IMR-90 (cell line): ENCODE data around the gene VILL. TPM values are rescaled to one million over a fixed set of nuclear protein-coding genes. Genes with fewer than 3 reads are reported as not detected.
A peak's percentile ranks its signal among the peaks of the same experiment; 100 is the strongest.

Source experiments
- ATAC-seq: fragments of 200-7000 bp; cut with Tn5 transposase; 2 replicates; pipeline ENCODE4 v1.9.1; 2020; ENCODE audit warnings: low read depth, mild to moderate bottlenecking, moderate library complexity
- BruUV-seq: library from RNA; stranded (reverse); fragments of 400-500 nt; replicated peaks from 2 replicates; lab custom pipeline; 2021; lab: Mats Ljungman, UMichigan
- CTCF ChIA-PET: fragments of 300-600 bp; formaldehyde crosslinking; extraction: SDS; loops from one replicate; lab custom pipeline; 2021; ENCODE audit warnings: antibody characterized with exemption; lab: Yijun Ruan, JAX
- POLR2A ChIA-PET: fragments of 300-600 bp; sonication (Branson Sonifier 250); formaldehyde crosslinking; loops from one replicate; lab custom pipeline; 2022; ENCODE audit warnings: antibody characterized with exemption; ENCODE audit not compliant: unreplicated experiment; lab: Charles Lee
- DNase-seq: peaks from one replicate; pipeline ENCODE4 v3.0.0; 2013
- H2AFZ ChIP-seq: replicated peaks from 2 replicates; pipeline ENCODE3; 2013; ENCODE audit warnings: low read length, mild to moderate bottlenecking; ENCODE audit not compliant: poor library complexity
- H2AK5ac ChIP-seq: 2 replicates; pipeline ENCODE4 v1.6.1; 2013; ENCODE audit warnings: low read depth, low read length, inconsistent platforms
- H2AK9ac ChIP-seq: replicated peaks from 2 replicates; pipeline ENCODE3; 2013; ENCODE audit warnings: mild to moderate bottlenecking, low read depth, low read length, moderate library complexity; ENCODE audit not compliant: poor library complexity
- H2BK120ac ChIP-seq: 2 replicates; pipeline ENCODE4 v1.6.1; 2013; ENCODE audit warnings: low read depth, low read length, inconsistent platforms
- H2BK15ac ChIP-seq: 3 replicates; pipeline ENCODE4 v1.6.1; 2013; ENCODE audit warnings: low read depth, low read length, inconsistent platforms
- H2BK20ac ChIP-seq: 2 replicates; pipeline ENCODE4 v1.6.1; 2013; ENCODE audit warnings: low read depth, mild to moderate bottlenecking, inconsistent platforms, low read length, moderate library complexity
- H2BK5ac ChIP-seq: 2 replicates; pipeline ENCODE4 v1.6.1; 2013; ENCODE audit warnings: mild to moderate bottlenecking, low read depth, low read length, inconsistent platforms; ENCODE audit not compliant: poor library complexity, severe bottlenecking
- H3K14ac ChIP-seq: replicated peaks from 2 replicates; pipeline ENCODE4 v1.6.1; 2013; ENCODE audit warnings: low read depth, low read length, inconsistent platforms
- H3K18ac ChIP-seq: 2 replicates; pipeline ENCODE4 v1.6.1; 2013; ENCODE audit warnings: low read depth, low read length, control low read depth
- H3K23ac ChIP-seq: 2 replicates; pipeline ENCODE4 v1.6.1; 2013; ENCODE audit warnings: low read depth, low read length, inconsistent platforms
- H3K27ac ChIP-seq: 2 replicates; pipeline ENCODE4 v1.5.1; 2013; ENCODE audit warnings: mild to moderate bottlenecking, control low read depth, low read length; ENCODE audit not compliant: insufficient read depth
- H3K27me3 ChIP-seq: 2 replicates; pipeline ENCODE4 v1.6.1; 2013; ENCODE audit warnings: low read length; ENCODE audit not compliant: control insufficient read depth, insufficient read depth
- H3K36me3 ChIP-seq: 2 replicates; pipeline ENCODE4 v1.6.1; 2013; ENCODE audit warnings: low read length, mixed read lengths; ENCODE audit not compliant: control insufficient read depth, insufficient read depth
- H3K4ac ChIP-seq: 2 replicates; pipeline ENCODE4 v1.6.1; 2013; ENCODE audit warnings: low read depth, low read length, inconsistent platforms
- H3K4me1 ChIP-seq: 2 replicates; pipeline ENCODE4 v1.6.1; 2013; ENCODE audit warnings: low read length, mixed read lengths; ENCODE audit not compliant: control insufficient read depth, insufficient read depth
- H3K4me2 ChIP-seq: 2 replicates; pipeline ENCODE4 v1.6.1; 2013; ENCODE audit warnings: low read depth, mild to moderate bottlenecking, control low read depth, low read length, moderate library complexity
- H3K4me3 ChIP-seq: 2 replicates; pipeline ENCODE4 v1.5.1; 2013; ENCODE audit warnings: low read depth, mild to moderate bottlenecking, control low read depth, low read length, moderate library complexity; ENCODE audit not compliant: insufficient read depth
- H3K56ac ChIP-seq: 2 replicates; pipeline ENCODE4 v1.6.1; 2013; ENCODE audit warnings: low read length, inconsistent platforms; ENCODE audit not compliant: insufficient read depth; ENCODE audit errors: extremely low read depth
- H3K79me1 ChIP-seq, 2 experiments: 2 replicates each; pipeline ENCODE4 v1.6.1; 2013; ENCODE audit warnings: low read length in 2 of 2, inconsistent platforms in 1 of 2, low read depth in 1 of 2
- H3K9ac ChIP-seq: 2 replicates; pipeline ENCODE4 v1.6.1; 2013; ENCODE audit warnings: low read depth, low read length, control low read depth
- H3K9me1 ChIP-seq: 2 replicates; pipeline ENCODE4 v1.6.1; 2013; ENCODE audit warnings: low read length, inconsistent platforms; ENCODE audit not compliant: insufficient read depth
- H3K9me3 ChIP-seq: 2 replicates; pipeline ENCODE4 v1.6.1; 2013; ENCODE audit warnings: low read length; ENCODE audit not compliant: control insufficient read depth, insufficient read depth
- H4K20me1 ChIP-seq: 2 replicates; pipeline ENCODE4 v1.6.1; 2013; ENCODE audit warnings: low read length, inconsistent platforms; ENCODE audit not compliant: insufficient read depth
- H4K5ac ChIP-seq: 2 replicates; pipeline ENCODE4 v1.6.1; 2013; ENCODE audit warnings: mild to moderate bottlenecking, low read depth, low read length, control low read depth
- H4K8ac ChIP-seq, 2 experiments: 2 replicates each; pipeline ENCODE4 v1.6.1; 2013; ENCODE audit warnings: low read depth in 2 of 2, low read length in 2 of 2, control low read depth in 1 of 2, inconsistent platforms in 1 of 2
- H4K91ac ChIP-seq: 2 replicates; pipeline ENCODE4 v1.6.1; 2013; ENCODE audit warnings: low read depth, low read length, inconsistent platforms; ENCODE audit not compliant: insufficient read depth
- BHLHE40 ChIP-seq: fragments of 150-350 bp; IDR thresholded peaks from 2 replicates; pipeline ENCODE4 v1.6.1; 2016; ENCODE audit warnings: mild to moderate bottlenecking, low read depth, low read length
- CEBPB ChIP-seq: IDR thresholded peaks from 2 replicates; pipeline ENCODE4 v1.6.1; 2012; ENCODE audit warnings: low read depth, low read length, improper control_type of control experiment
- MAFK ChIP-seq: IDR thresholded peaks from 2 replicates; pipeline ENCODE4 v1.6.1; 2012; ENCODE audit warnings: low read depth, low read length, improper control_type of control experiment
- MAZ ChIP-seq: IDR thresholded peaks from 2 replicates; pipeline ENCODE4 v1.6.1; 2012; ENCODE audit warnings: low read depth, mild to moderate bottlenecking, low read length, improper control_type of control experiment, moderate library complexity, borderline replicate concordance
- MXI1 ChIP-seq: IDR thresholded peaks from 2 replicates; pipeline ENCODE4 v1.6.1; 2012; ENCODE audit warnings: low read depth, mild to moderate bottlenecking, low read length, moderate library complexity, borderline replicate concordance
- NFE2L2 ChIP-seq: fragments of 150-350 bp; IDR thresholded peaks from 2 replicates; pipeline ENCODE4 v1.6.1; 2016; ENCODE audit warnings: low read depth, mild to moderate bottlenecking, low read length
- RAD21 ChIP-seq: IDR thresholded peaks from 2 replicates; pipeline ENCODE4 v1.6.1; 2012; ENCODE audit warnings: low read length, improper control_type of control experiment
- RFX5 ChIP-seq: IDR thresholded peaks from 2 replicates; pipeline ENCODE4 v1.8.0; 2012; ENCODE audit warnings: low read depth, mild to moderate bottlenecking, low read length, moderate library complexity
- WGBS, 2 experiments: methylation state at CpG; one replicate each; pipeline versions ENCODE4 v1.1.5 to v1.1.7; 2013; ENCODE audit warnings: missing lambda C conversion rate in 2 of 2; ENCODE audit not compliant: insufficient read length in 1 of 2; ENCODE audit errors: extremely low coverage in 2 of 2; 5-methylcytosine and 5-hydroxymethylcytosine counted together
- dilution Hi-C: fragments of 300-500 bp; cut with HindIII; formaldehyde crosslinking; loops from one replicate; pipeline ENCODE4 v1.14.3; 2018; ENCODE audit warnings: low sequenced_read_pairs; ENCODE audit not compliant: unreplicated experiment
- in situ Hi-C: fragments of 300-500 bp; cut with MboI; formaldehyde crosslinking; loops from 3 replicates; pipeline ENCODE4 v1.14.3; 2019; ENCODE audit warnings: low sequenced_read_pairs, inconsistent platforms, mixed read lengths
- intact Hi-C: fragments of 100-400 bp; cut with micrococcal nuclease; formaldehyde crosslinking; loops from 2 replicates; pipeline ENCODE4 v1.10.0; 2022
- polyA plus RNA-seq, 3 experiments: library from polyadenylated mRNA; depleted of rRNA; stranded (reverse); fragments of >200 nt; gene quantifications; 2 replicates each; pipeline ENCODE4 v1.2.3, GENCODE V29; 2012; ENCODE audit warnings: low replicate concordance in 1 of 3
- total RNA-seq: library from RNA; depleted of rRNA; stranded (reverse); fragments of >200 nt; gene quantifications from 2 replicates; pipeline ENCODE4 v1.2.3, GENCODE V29; 2012
- TF ChIP-seq, protein P1 (sequence below): fragments of 150-350 bp; IDR thresholded peaks from 2 replicates; pipeline ENCODE4 v1.6.1; 2017; ENCODE audit warnings: mild to moderate bottlenecking, antibody characterized with exemption, low read length, low read depth
- TF ChIP-seq, protein P2 (sequence below): conservative IDR thresholded peaks from 2 replicates; pipeline ENCODE4 v1.5.1; 2012; ENCODE audit warnings: mild to moderate bottlenecking, low read depth, low read length, improper control_type of control experiment

The VILL gene
- total and polyA plus RNA-seq, 2 of the 4 experiments (the other 2 are of a cell fraction), result 2.3 to 4.7 TPM

DNA sequence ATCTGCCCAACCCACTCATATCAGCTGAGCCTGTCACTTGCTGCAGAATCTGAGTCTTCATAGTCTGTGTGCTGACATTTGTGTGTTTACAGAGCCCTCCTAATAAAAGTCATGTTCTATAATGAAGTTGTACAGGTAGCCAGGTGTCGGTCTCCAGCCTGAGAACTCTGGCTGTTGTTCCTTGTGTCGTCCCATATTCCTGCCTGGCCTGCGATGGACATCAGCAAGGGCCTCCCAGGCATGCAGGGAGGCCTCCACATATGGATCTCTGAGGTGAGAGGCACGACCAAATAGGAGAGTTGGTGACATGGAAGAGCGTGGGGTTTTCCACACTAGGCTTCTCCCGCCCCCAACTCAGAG lies 2.9 kb downstream of the VILL start:
- no peak for ATAC-seq
- 47% methylated on average over 3 of the region's 6 CpGs; no CpG with 5 or more reads in 1 of the 2 experiments for WGBS, 2 experiments
- in situ Hi-C loops, result no loop called here

More for the DNA sequence above, 2.9 kb downstream of the VILL start:
- H3K79me1 ChIP-seq, result peaks cover 0 to 17% of the 10 kb centered on the region in 2 experiments; a peak in 1 of 4 replicates
- H2BK15ac ChIP-seq, result no peak overlapping the region
- H2AK5ac ChIP-seq, result no peak overlapping the region
- H3K23ac ChIP-seq, result peak overlapping the region; percentile 79
- no peak overlapping the region for H2AK9ac ChIP-seq
- POLR2A ChIA-PET, result no interaction called here
- peak overlapping the region; percentile 64; the same call in 1 of the 2 replicates for H2BK120ac ChIP-seq
- H3K9me1 ChIP-seq, result peaks cover 8% of the 10 kb centered on the region
- no peak overlapping the region for H2BK20ac ChIP-seq
- no peaks in the 10 kb centered on the region for H3K9me3 ChIP-seq
- H3K4me3 ChIP-seq, result no peak overlapping the region
- intact Hi-C loops (no loop called here), dilution Hi-C loops (no loop called here)
- H3K36me3 ChIP-seq, result peaks cover 3% of the 10 kb centered on the region; the same call in 1 of the 2 replicates
- H3K27ac ChIP-seq, result no peak overlapping the region; the same call in 1 of the 2 replicates
- peak overlapping the region; percentile 99 for H2AFZ ChIP-seq
- peak overlapping the region; percentile 91; the same call in 1 of the 2 replicates for H3K14ac ChIP-seq
- BruUV-seq, result no TSS peak
- H3K56ac ChIP-seq, result no peak overlapping the region
- CTCF ChIA-PET, result no interaction called here
- no peak overlapping the region for H3K18ac ChIP-seq
- peak overlapping the region; percentile 95 to 99 for H4K8ac ChIP-seq
- no peaks in the 10 kb centered on the region; the same call in 1 of the 2 replicates for H3K27me3 ChIP-seq
- peak overlapping the region; percentile 97 for H4K5ac ChIP-seq
- no peak overlapping the region for H3K9ac ChIP-seq
- no peaks in the 10 kb centered on the region for H4K20me1 ChIP-seq
- peak overlapping the region; percentile 90; the same call in 1 of the 2 replicates for H4K91ac ChIP-seq
- H3K4me1 ChIP-seq, result peaks cover 6% of the 10 kb centered on the region
- H2BK5ac ChIP-seq, result no peak overlapping the region
- DNase-seq, result no peak
- TF ChIP-seq RFX5 (no peak), MAFK (no peak), MAZ (no peak), CEBPB (no peak), NFE2L2 (no peak), MXI1 (no peak), RAD21 (no peak), BHLHE40 (no peak)
- TF ChIP-seq, protein P1, sequence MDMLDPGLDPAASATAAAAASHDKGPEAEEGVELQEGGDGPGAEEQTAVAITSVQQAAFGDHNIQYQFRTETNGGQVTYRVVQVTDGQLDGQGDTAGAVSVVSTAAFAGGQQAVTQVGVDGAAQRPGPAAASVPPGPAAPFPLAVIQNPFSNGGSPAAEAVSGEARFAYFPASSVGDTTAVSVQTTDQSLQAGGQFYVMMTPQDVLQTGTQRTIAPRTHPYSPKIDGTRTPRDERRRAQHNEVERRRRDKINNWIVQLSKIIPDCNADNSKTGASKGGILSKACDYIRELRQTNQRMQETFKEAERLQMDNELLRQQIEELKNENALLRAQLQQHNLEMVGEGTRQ, result no peak
- TF ChIP-seq, protein P2, sequence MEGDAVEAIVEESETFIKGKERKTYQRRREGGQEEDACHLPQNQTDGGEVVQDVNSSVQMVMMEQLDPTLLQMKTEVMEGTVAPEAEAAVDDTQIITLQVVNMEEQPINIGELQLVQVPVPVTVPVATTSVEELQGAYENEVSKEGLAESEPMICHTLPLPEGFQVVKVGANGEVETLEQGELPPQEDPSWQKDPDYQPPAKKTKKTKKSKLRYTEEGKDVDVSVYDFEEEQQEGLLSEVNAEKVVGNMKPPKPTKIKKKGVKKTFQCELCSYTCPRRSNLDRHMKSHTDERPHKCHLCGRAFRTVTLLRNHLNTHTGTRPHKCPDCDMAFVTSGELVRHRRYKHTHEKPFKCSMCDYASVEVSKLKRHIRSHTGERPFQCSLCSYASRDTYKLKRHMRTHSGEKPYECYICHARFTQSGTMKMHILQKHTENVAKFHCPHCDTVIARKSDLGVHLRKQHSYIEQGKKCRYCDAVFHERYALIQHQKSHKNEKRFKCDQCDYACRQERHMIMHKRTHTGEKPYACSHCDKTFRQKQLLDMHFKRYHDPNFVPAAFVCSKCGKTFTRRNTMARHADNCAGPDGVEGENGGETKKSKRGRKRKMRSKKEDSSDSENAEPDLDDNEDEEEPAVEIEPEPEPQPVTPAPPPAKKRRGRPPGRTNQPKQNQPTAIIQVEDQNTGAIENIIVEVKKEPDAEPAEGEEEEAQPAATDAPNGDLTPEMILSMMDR, result no peak
- peak overlapping the region; percentile 89; the same call in 1 of the 2 replicates for H3K4me2 ChIP-seq
- peak overlapping the region; percentile 94 for H3K4ac ChIP-seq
